GM19468 (cell line): ENCODE results near the gene GGT1.
"Not testable (repeated sequence)": the region's sequence is repeated elsewhere in the genome, so short reads cannot be mapped to it uniquely, and the experiment has no call there.

Experiments
- ATAC-seq: cut with Tn5 transposase; IDR thresholded peaks from one replicate; pipeline ENCODE4 v1.9.1; 2021; ENCODE audit warnings: mild to moderate bottlenecking, moderate library complexity, moderate number of reproducible peaks; ENCODE audit not compliant: unreplicated experiment; ENCODE audit errors: extremely low read depth

The GGT1 gene

GRCh38 chr22:24583221-24584165, 19.5 kb upstream of the GGT1 start:
- ATAC-seq = no peak

GRCh38 chr22:24584166-24584790, 18.7 kb upstream of the GGT1 start:
- no peak for ATAC-seq

GRCh38 chr22:24584871-24585411, 18.1 kb upstream of the GGT1 start:
- ATAC-seq = no peak

- no peak for ATAC-seq
Observed at GRCh38 chr22:24585461-24585860, 17.5 kb upstream of the GGT1 start.

- no peak for ATAC-seq
Observed at GRCh38 chr22:24585927-24586546, 17.0 kb upstream of the GGT1 start.

- ATAC-seq = no peak
Observed at GRCh38 chr22:24587251-24587650, 15.7 kb upstream of the GGT1 start.

GRCh38 chr22:24587948-24588347, 15.0 kb upstream of the GGT1 start:
- ATAC-seq = no peak

GRCh38 chr22:24588381-24588756, 14.6 kb upstream of the GGT1 start:
- ATAC-seq = no peak

GRCh38 chr22:24588757-24589481, 14.1 kb upstream of the GGT1 start:
- ATAC-seq = no peak

- ATAC-seq = no peak
Observed at GRCh38 chr22:24589518-24590030, 13.4 kb upstream of the GGT1 start.

GRCh38 chr22:24590596-24591173, 12.3 kb upstream of the GGT1 start:
- ATAC-seq = no peak

GRCh38 chr22:24591286-24591830, 11.6 kb upstream of the GGT1 start:
- ATAC-seq = no peak

GRCh38 chr22:24592058-24592850, 10.7 kb upstream of the GGT1 start:
- ATAC-seq = peak; percentile 5

- peak; percentile 46 for ATAC-seq
Observed at GRCh38 chr22:24592851-24593558, 10.0 kb upstream of the GGT1 start, which contains the start of gene LRRC75B. Gene LRRC75B, minus strand, starts transcription at chr22:24593073. Its CDS starts 34 bp downstream, at chr22:24593039.

- not testable (repeated sequence) for ATAC-seq
Observed at GRCh38 chr22:24593559-24593835, 9.5 kb upstream of the GGT1 start.

- no peak for ATAC-seq
Observed at GRCh38 chr22:24593836-24594568, 9.0 kb upstream of the GGT1 start.

GRCh38 chr22:24594569-24595120, 8.3 kb upstream of the GGT1 start:
- ATAC-seq = no peak
